PC-3 (cell line): ENCODE measurements around the gene CCDC171.

Experiments
- CTCF ChIP-seq: fragments of 300-600 bp; sonication (generic); conservative IDR thresholded peaks from 2 replicates; pipeline ENCODE4 v1.5.1; 2017; ENCODE audit warnings: antibody characterized with exemption, low read depth, mild to moderate bottlenecking, low read length
- EZH2 ChIP-seq: fragments of 300-600 bp; sonication (generic); IDR thresholded peaks from one replicate; pipeline ENCODE4 v1.6.1; 2017; ENCODE audit warnings: antibody characterized with exemption, mild to moderate bottlenecking, low read length; ENCODE audit not compliant: unreplicated experiment
- EZH2phosphoT487 ChIP-seq: fragments of 300-600 bp; sonication (generic); IDR thresholded peaks from 2 replicates; pipeline ENCODE4 v1.6.1; 2018; ENCODE audit warnings: mild to moderate bottlenecking, antibody characterized with exemption, low read length, borderline replicate concordance

GRCh38 chr9:15882328-15882727 lies 329.5 kb downstream of the CCDC171 start:
- no peak for TF ChIP-seq CTCF
- no peak for TF ChIP-seq EZH2
- no peak for TF ChIP-seq EZH2phosphoT487
